Measurements from ENCODE around the gene DOCK3.

- TF ChIP-seq POLR2AphosphoS5 (IDR thresholded peaks at IDR 0.05; ENCODE audit: low read depth, low read length) (no peak), TAF1 (IDR thresholded peaks at IDR 0.05; ENCODE audit: borderline replicate concordance, low read depth, low read length) (no peak)
Observed at GRCh38 chr3:51360806-51361205, 686.1 kb downstream of the DOCK3 start.
